Tibial artery (tissue), 4 donors: ENCODE results near the gene RPS21.

Experiments
- DNase-seq, 2 donors: peaks; one replicate each; pipeline ENCODE4 v3.0.0-alpha.2; 2019
- H3K27ac ChIP-seq, 2 donors: fragments of 200-600 bp; sonication (generic) in 1 of 2; 1 replicate in 1 of 2; 2 replicates in 1 of 2; pipeline ENCODE4 v1.5.1; 2018 to 2019; ENCODE audit warnings: mild to moderate bottlenecking in 1 of 2
- H3K27me3 ChIP-seq, 2 donors: fragments of 200-600 bp; sonication (generic) in 1 of 2; one replicate each; pipeline versions ENCODE4 v1.5.1 to v1.6.0; 2016 to 2019
- H3K36me3 ChIP-seq, 3 donors: fragments of 200-600 bp; sonication (generic) in 2 of 3; one replicate each; pipeline ENCODE4 v1.5.1; 2016 to 2019; ENCODE audit warnings: mild to moderate bottlenecking in 2 of 3
- H3K4me1 ChIP-seq, 4 donors: fragments of 200-600 bp; sonication (generic) in 2 of 4; 1 replicate in 3 of 4; 2 replicates in 1 of 4; pipeline ENCODE4 v1.5.1; 2016 to 2019
- H3K4me3 ChIP-seq, 2 donors: fragments of 200-600 bp; sonication (generic) in 1 of 2; 1 replicate in 1 of 2; 2 replicates in 1 of 2; pipeline ENCODE4 v1.5.1; 2018 to 2019; ENCODE audit warnings: mild to moderate bottlenecking in 2 of 2
- H3K9me3 ChIP-seq, 3 donors: fragments of 200-600 bp; sonication (generic) in 1 of 3; one replicate each; pipeline ENCODE4 v1.5.1; 2016 to 2019
- intact Hi-C: fragments of 100-400 bp; cut with DNase I; formaldehyde crosslinking; loops from one replicate; pipeline ENCODE4 v1.15.0; 2023; ENCODE audit warnings: low total_unique reads
- TF ChIP-seq, protein P1 (sequence below), 2 experiments: fragments of 200-600 bp in 1 of 2; fragments of 450-650 bp in 1 of 2; IDR thresholded peaks; one replicate each; pipeline ENCODE4 v1.5.1; 2017 to 2019; ENCODE audit warnings: antibody characterized with exemption in 2 of 2, mild to moderate bottlenecking in 1 of 2, moderate library complexity in 1 of 2

Gene RPS21

GRCh38 chr20:62433658-62434497 lies 47.0 kb downstream of the RPS21 start:
- intact Hi-C loops, result no loop called here
- Histone ChIP-seq H3K4me1 (peaks cover 0 to 20% (median 13%) of the 10 kb centered on the region in 4 donors), H3K27me3 (peaks cover 0 to 35% of the 10 kb centered on the region in 2 donors), H3K9me3 (no peaks in the 10 kb centered on the region), H3K36me3 (no peaks in the 10 kb centered on the region), H3K27ac (no peak overlapping the region), H3K4me3 (peak overlapping the region in 1 of 2 donors; percentile 23)
- TF ChIP-seq, protein P1, sequence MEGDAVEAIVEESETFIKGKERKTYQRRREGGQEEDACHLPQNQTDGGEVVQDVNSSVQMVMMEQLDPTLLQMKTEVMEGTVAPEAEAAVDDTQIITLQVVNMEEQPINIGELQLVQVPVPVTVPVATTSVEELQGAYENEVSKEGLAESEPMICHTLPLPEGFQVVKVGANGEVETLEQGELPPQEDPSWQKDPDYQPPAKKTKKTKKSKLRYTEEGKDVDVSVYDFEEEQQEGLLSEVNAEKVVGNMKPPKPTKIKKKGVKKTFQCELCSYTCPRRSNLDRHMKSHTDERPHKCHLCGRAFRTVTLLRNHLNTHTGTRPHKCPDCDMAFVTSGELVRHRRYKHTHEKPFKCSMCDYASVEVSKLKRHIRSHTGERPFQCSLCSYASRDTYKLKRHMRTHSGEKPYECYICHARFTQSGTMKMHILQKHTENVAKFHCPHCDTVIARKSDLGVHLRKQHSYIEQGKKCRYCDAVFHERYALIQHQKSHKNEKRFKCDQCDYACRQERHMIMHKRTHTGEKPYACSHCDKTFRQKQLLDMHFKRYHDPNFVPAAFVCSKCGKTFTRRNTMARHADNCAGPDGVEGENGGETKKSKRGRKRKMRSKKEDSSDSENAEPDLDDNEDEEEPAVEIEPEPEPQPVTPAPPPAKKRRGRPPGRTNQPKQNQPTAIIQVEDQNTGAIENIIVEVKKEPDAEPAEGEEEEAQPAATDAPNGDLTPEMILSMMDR (IDR thresholded peaks at IDR 0.05), result no peak
- peak in 1 of 2 donors; percentile 46 for DNase-seq

GRCh38 chr20:62436692-62437091 lies 49.8 kb downstream of the RPS21 start:
- TF ChIP-seq, protein P1 (IDR thresholded peaks at IDR 0.05), result no peak
- intact Hi-C loops, result no loop called here
- H3K27ac ChIP-seq, result no peak overlapping the region

GRCh38 chr20:62437496-62437895 lies 50.6 kb downstream of the RPS21 start:
- intact Hi-C loops, result no loop called here
- peaks cover 0 to 20% (median 13%) of the 10 kb centered on the region in 4 donors for H3K4me1 ChIP-seq
- DNase-seq, result no peak
- no peaks in the 10 kb centered on the region for H3K36me3 ChIP-seq
- H3K9me3 ChIP-seq, result no peaks in the 10 kb centered on the region
- TF ChIP-seq, protein P1 (IDR thresholded peaks at IDR 0.05), result no peak
- no peak overlapping the region for H3K4me3 ChIP-seq
- H3K27me3 ChIP-seq, result peaks cover 0 to 43% of the 10 kb centered on the region in 2 donors
- H3K27ac ChIP-seq, result no peak overlapping the region

More at GRCh38 chr20:62436692-62437091, 49.8 kb downstream of the RPS21 start:
- Histone ChIP-seq H3K9me3 (no peaks in the 10 kb centered on the region), H3K4me1 (peaks cover 0 to 20% (median 13%) of the 10 kb centered on the region in 4 donors), H3K27me3 (peaks cover 0 to 40% of the 10 kb centered on the region in 2 donors), H3K36me3 (no peaks in the 10 kb centered on the region), H3K4me3 (no peak overlapping the region)
- DNase-seq, result no peak

GRCh38 chr20:62437927-62438326 lies 51.0 kb downstream of the RPS21 start:
- Histone ChIP-seq H3K4me1 (peaks cover 0 to 20% (median 13%) of the 10 kb centered on the region in 4 donors), H3K4me3 (no peak overlapping the region), H3K36me3 (no peaks in the 10 kb centered on the region), H3K27me3 (peaks cover 0 to 43% of the 10 kb centered on the region in 2 donors), H3K9me3 (no peaks in the 10 kb centered on the region), H3K27ac (no peak overlapping the region)
- intact Hi-C loops, result no loop called here
- TF ChIP-seq, protein P1 (IDR thresholded peaks at IDR 0.05), result no peak
- no peak for DNase-seq
